ENCODE measurements around the gene MAPKAP1.
A peak's percentile ranks its signal among the peaks of the same experiment; 100 is the strongest.
"Not testable (repeated sequence)": the region's sequence is repeated elsewhere in the genome, so short reads cannot be mapped to it uniquely, and the experiment has no call there.

The MAPKAP1 gene

DNA sequence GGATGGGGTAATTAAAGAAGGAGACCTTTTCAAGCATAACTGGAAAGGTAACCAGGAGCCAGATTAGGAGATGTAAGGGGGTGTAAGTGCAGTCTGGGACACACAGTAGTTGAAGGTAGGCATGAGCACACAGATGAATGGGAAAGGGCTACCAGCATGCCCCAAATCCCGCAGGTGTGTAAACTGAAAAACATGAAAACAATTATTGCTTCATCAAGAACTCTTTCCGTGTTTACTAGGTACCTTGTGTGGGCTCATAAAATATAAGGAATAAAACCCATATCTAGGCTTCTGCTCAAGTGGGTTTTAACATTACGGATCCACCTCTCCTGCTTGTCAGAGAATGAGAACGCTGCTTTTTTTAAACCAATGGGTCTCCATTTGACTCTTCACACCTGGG, 1.1 kb downstream of the MAPKAP1 start:
- POLR2A ChIA-PET (ENCODE audit: low non-redundant PET) = interaction anchor here (1.1 to 1.5 kb wide), 2 partner anchors 40 to 294 kb away, joined by 3 to 4 read pairs; no protein-coding TSS in a partner anchor
- DNase-seq (ENCODE audit: low spot score) = no peak
- TF ChIP-seq, protein P1, sequence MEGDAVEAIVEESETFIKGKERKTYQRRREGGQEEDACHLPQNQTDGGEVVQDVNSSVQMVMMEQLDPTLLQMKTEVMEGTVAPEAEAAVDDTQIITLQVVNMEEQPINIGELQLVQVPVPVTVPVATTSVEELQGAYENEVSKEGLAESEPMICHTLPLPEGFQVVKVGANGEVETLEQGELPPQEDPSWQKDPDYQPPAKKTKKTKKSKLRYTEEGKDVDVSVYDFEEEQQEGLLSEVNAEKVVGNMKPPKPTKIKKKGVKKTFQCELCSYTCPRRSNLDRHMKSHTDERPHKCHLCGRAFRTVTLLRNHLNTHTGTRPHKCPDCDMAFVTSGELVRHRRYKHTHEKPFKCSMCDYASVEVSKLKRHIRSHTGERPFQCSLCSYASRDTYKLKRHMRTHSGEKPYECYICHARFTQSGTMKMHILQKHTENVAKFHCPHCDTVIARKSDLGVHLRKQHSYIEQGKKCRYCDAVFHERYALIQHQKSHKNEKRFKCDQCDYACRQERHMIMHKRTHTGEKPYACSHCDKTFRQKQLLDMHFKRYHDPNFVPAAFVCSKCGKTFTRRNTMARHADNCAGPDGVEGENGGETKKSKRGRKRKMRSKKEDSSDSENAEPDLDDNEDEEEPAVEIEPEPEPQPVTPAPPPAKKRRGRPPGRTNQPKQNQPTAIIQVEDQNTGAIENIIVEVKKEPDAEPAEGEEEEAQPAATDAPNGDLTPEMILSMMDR (conservative IDR thresholded peaks at IDR 0.05; ENCODE audit: low read depth) = no peak
- no peak overlapping the region for H3K27ac ChIP-seq
- CTCF ChIA-PET = interaction anchor here (0.6 to 0.8 kb wide), 2 partner anchors 42 to 298 kb away, joined by 3 read pairs; no protein-coding TSS in a partner anchor

DNA sequence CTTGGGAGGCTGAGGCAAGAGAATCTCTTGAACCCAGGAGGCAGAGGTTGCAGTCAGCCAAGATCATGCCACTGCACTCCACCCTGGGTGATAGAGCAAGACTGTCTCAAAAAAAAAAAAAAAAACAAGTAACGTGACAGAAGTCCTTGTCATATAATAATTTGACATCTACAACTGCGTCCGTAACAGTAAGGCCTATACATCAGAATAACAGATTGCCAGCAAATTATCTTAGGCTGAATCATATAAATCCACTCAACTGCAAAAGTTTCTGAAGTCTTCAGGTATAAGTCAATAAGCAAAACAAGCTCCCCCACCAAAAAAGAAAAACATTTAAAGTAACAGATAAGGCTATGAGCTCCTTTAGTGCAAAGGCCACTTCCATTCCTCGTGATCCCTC, 3.3 kb downstream of the MAPKAP1 start:
- CTCF ChIA-PET = no interaction called here
- POLR2A ChIA-PET (ENCODE audit: low non-redundant PET) = no interaction called here
- H3K27ac ChIP-seq = no peak overlapping the region
- no peak for DNase-seq (ENCODE audit: low spot score)
- TF ChIP-seq, protein P1 (conservative IDR thresholded peaks at IDR 0.05; ENCODE audit: low read depth) = no peak

- CTCF ChIA-PET = no interaction called here
- POLR2A ChIA-PET (ENCODE audit: low non-redundant PET) = no interaction called here
- H3K27ac ChIP-seq = no peak overlapping the region
- peak; percentile 96 for DNase-seq (ENCODE audit: low spot score)
- TF ChIP-seq, protein P1 (conservative IDR thresholded peaks at IDR 0.05; ENCODE audit: low read depth) = no peak
Observed at GRCh38 chr9:125701351-125701750, 5.7 kb downstream of the MAPKAP1 start.

DNA sequence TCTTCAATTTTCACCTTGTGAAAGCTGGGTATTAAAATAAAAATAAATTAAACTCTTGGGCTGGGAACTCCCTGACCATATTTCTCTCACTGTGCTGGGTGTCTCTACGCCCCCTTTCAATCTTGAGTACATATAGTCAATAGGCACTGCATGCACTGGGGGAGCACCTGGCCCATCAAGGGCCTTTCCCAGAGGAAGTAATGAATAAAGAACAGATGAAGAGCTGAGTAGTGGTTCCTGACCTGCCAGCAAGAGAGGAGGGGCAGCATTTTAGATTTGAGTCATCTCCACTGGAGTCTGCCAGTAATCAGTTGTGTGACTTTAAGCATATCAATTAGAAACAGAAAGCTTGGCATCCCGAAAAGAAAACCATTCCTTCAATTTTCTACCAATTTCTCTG, 6.2 kb downstream of the MAPKAP1 start:
- ChIA-PET POLR2A (ENCODE audit: low non-redundant PET) (no interaction called here), CTCF (no interaction called here)
- TF ChIP-seq, protein P1 (conservative IDR thresholded peaks at IDR 0.05; ENCODE audit: low read depth) = no peak
- H3K27ac ChIP-seq = no peak overlapping the region
- no peak for DNase-seq (ENCODE audit: low spot score)

GRCh38 chr9:125699870-125700269, 7.1 kb downstream of the MAPKAP1 start:
- no peak overlapping the region for H3K27ac ChIP-seq
- DNase-seq (ENCODE audit: low spot score) = no peak
- ChIA-PET CTCF (no interaction called here), POLR2A (ENCODE audit: low non-redundant PET) (no interaction called here)
- TF ChIP-seq, protein P1 (conservative IDR thresholded peaks at IDR 0.05; ENCODE audit: low read depth) = no peak

GRCh38 chr9:125696106-125696647, 10.8 kb downstream of the MAPKAP1 start:
- ChIA-PET CTCF (interaction anchor here (0.7 kb wide), 2 partner anchors 516 to 671 kb away, joined by 3 to 8 read pairs; no protein-coding TSS in a partner anchor), POLR2A (ENCODE audit: low non-redundant PET) (no interaction called here)
- TF ChIP-seq, protein P1 (conservative IDR thresholded peaks at IDR 0.05; ENCODE audit: low read depth) = no peak
- H3K27ac ChIP-seq = peak overlapping the region; percentile 54
- DNase-seq (ENCODE audit: low spot score) = no peak

GRCh38 chr9:125695548-125695947, 11.5 kb downstream of the MAPKAP1 start:
- CTCF ChIA-PET = interaction anchor here (0.7 kb wide), 1 partner anchor 965 kb away, joined by 3 read pairs; no protein-coding TSS in a partner anchor
- H3K27ac ChIP-seq = peak overlapping the region; percentile 54
- DNase-seq (ENCODE audit: low spot score); POLR2A ChIA-PET (ENCODE audit: low non-redundant PET): not testable (repeated sequence)

Measured in RWPE1 (cell line).